GM18498 (cell line): Measurements from ENCODE around the gene HOXC5.
"Not testable (repeated sequence)": the region's sequence is repeated elsewhere in the genome, so short reads cannot be mapped to it uniquely, and the experiment has no call there.

Experiments
- ATAC-seq: cut with Tn5 transposase; IDR thresholded peaks from one replicate; pipeline ENCODE4 v1.9.1; 2021; ENCODE audit warnings: mild to moderate bottlenecking, moderate library complexity; ENCODE audit not compliant: unreplicated experiment

Gene HOXC5

DNA sequence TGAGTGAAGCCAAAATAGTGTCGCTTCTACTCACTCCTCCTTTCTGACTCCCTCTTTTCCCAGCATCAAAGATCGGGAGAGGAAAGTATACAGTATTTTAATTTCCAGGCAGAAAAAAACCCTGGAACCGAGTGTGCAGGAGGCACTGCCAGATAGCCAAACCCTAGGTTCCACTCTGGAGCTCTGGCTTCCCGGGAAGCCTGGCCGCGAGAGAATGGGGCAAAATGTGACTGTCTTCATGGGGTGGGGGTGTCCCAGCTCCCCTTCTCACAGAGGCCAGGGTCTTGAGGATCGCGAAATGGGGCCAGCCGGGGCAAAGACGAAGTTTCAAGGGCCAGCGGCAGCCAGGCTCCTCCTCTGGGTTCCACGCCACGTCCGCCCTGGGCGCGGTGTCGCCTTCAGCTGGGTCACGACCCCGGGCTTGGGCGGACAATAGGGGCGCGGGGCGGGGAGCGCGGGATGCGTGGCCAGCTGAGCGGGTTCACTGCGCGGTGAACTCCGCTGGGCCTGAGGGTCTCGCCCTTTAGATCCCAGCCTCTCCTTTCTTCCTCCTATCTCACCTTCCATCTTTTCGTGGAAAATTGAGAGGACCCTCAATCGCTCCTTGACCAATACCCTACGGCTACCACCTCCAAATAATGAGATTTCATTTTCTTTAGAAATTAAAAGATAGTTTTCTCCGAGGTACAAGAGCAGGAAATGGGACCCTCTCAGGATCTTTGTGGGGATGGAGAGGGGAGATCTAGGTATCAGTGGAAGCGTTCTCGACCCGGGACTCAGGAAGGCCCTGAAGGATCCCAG is 27.5 kb downstream of the HOXC5 start:
- ATAC-seq = no peak

DNA sequence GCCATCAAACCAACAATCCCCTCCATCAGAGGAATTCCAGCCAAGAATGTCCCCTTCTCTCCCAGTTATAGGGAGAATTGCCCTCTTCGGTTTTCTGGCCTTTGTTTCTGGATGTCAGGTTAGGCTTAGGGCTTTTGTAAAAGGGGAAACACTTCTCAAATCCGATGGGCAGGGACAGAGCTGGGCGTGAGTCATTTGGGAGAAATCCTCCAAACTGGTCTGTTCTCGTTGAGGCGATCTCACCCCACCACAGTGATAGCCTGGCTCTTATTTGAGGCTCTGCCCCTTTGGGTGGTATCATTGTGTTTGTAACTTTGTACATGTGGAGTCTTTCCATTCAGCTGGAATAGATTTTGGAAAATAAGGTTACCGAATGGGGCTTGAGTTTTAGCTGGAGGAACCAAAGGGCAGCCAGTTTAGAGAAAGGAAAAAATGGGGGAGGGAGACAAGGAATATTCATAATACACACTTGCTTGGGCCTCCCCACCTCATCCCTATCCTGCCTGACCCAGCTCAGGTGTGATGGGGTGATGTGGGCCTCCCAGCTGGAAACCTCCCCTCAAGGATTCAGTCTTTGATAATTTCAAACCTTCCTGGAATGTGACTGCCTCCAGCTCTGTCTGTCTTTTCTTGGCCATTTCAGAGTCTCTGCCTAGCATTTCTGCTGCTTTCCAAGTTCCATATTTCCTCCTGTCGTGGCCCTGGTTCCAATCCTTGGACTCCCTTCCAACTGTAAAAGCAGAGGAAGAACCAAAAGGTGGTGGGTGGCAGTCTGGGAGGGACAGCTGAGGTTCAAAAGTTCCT is 28.3 kb downstream of the HOXC5 start:
- no peak for ATAC-seq

DNA sequence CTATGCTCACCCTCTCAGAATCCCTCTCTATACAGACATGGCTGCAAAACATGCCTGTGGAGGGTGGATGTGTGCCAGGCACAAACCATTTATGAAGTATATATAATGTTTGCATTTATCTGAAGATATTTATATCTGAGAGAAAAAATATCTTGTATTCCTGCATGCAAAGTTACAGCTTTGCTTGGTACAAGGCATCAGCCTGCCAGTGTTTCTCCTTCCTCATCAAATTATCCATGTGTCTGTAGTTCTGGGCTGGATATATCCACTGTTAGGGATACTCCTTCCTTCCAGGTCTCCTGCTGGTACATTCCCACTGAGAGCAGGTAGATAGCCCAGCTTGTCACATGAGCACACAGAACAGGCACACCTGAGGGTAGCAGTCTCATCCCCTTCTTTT is 32.8 kb downstream of the HOXC5 start:
- ATAC-seq = no peak

DNA sequence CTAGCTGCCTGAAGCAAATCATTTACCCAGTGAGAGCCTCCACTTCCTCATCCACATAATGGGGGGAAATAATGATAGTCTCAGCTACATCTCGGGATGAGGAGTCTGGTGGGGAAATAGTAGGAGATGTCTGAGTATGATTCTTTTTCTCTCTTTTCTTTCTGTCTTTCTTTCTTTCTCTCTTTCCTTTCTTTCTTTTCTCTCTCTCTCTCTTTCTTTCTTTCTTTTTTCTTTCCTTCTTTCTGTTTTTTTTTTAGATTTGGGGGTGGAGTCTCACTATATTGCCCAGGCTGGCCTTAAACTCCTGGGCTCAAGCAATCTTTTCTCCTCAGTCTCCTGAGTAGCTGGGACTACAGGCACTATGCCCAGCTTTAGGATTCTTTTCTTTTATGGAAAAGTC is 33.6 kb downstream of the HOXC5 start:
- no peak for ATAC-seq

DNA sequence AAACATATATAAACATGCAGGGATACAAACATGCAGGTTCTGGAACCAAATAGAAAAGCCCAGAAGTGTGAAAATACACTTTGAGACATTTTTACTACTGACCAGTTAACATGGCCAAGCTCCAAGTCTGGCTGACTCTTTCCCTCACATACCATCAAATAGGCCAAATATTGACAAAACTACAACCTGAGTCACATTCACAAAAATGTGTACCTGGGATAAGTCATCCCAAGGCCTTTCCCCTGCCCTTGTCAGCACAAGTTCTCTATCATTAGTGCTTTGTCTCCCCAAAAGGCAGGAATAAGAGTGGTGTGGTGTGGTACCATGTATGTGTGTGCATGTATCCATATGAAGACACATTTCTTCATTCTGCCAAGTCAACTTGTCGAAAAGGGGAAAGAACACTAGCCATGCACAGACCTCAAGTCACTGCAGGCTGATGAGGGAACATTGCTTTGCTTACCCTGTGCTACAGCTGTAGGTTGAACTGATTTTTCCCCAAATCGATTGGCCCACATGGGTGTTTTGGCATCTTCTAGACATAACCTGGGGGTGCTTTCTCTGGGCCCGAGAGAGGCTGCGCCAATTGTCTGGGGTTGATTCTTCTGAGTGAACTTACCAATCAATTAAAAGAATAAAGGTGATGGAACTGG is 35.7 kb downstream of the HOXC5 start:
- no peak for ATAC-seq

DNA sequence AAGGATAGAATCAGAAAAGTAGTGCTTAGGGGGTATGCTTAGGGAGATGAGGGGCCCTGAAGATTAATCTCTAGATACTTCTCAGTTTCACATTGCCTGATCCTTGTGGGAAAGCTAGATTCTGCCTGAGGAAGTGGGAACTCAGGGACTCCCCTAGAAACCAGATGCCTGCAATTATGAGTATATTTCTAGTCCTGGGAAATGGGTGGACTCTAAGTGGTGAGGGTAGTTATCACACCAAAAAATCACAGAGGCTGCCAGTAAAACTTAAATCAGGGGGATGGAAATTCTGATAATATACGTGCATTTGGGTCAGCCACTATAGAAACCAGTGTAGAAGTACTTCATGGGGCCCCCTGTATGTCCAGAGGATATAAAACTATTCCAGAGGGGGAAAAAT is 39.1 kb downstream of the HOXC5 start:
- no peak for ATAC-seq

DNA sequence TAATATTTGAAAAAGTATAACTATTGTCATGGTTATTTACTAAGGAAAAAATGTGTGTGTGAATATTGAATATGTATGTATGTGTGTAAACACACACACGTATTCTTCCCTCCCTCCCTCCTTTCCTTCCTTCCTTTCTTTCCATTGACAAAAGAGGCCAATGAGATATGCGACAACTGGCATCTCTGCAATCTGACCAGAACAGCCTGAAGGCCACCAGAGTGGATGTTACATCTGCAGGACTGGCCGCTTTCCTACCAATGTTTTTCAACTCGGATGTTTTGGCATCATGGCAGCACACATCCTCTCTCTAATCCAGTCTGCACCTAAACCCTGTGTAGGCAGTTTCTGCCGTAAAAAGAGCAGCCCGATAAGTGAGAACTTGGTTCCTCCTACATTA is 41.5 kb downstream of the HOXC5 start:
- no peak for ATAC-seq

DNA sequence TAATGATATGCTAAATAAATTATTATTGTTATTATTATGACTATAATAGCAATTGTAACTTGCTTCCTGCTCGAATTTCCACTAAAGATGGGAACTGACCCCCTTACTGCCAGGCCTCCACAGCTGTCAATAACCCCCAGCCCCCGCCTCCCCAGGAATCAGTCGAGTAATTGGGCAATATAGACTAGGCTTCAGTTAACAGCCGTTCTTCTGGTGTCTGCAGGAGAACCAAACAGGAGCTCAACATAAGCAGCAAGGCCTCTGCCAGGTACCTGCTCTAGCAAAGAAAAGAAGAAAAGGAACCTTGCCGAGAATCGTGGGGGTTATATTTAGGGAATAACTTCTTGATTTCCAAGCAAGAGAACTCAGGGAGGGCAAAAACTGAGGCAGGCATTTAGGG is 42.6 kb downstream of the HOXC5 start:
- no peak for ATAC-seq

DNA sequence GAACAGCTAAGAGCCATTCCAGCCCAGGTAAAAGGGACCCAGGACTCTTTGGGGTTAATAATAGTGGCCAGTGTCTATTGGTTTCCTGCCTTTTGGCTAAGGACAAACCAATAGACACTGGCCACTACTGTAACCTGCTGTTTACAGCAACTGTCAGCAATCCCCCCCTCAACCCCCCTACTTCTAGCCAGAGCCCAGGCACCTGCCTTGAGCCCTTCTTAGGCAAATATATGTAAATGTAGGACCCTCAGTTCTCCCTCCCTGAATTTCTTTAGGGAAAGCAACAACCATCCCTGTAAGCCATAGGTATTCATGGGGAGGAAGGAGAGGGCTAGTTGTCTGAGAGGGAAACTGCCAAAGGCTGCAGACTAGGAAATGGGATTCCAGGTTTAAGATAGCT is 43.1 kb downstream of the HOXC5 start:
- no peak for ATAC-seq

DNA sequence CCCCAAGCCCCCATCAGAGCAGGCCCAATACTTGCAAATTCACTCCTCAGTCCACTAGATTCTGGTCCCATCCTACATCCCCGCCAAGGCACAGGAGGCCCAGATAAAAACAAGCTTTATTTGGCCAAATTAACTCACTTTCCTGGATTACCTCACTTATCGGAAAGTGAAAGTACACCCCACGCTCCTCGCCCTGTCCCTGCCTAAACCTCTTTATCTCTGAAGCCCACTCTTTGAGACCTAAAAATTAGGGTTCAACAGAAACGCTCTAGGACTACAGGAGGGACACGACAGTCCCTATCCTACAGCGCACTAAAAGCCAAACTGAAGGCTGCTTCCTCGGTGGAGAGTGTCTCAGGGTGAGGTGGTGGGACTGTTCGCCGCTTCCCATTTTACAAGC is 45.0 kb downstream of the HOXC5 start:
- ATAC-seq = not testable (repeated sequence)

DNA sequence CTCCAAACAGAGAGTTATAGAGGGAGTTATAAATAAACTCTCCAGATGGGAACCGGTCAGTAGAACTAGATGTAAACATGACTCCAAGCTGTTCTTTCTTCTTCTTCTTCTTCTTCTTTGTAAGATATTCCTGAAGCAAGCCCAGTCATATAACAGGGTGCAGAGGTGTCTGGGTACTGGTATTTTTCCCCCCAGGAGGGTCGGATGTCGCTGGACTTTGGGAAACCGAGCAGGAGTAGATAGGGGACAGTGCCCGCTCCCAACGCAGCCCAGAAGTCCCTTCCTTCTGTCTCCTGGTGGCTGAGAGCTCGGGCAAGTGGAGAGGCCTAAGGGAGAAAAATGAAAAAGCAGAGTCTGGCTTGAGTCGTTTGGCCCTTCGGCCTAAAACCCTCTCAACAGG is 46.3 kb downstream of the HOXC5 start:
- not testable (repeated sequence) for ATAC-seq

DNA sequence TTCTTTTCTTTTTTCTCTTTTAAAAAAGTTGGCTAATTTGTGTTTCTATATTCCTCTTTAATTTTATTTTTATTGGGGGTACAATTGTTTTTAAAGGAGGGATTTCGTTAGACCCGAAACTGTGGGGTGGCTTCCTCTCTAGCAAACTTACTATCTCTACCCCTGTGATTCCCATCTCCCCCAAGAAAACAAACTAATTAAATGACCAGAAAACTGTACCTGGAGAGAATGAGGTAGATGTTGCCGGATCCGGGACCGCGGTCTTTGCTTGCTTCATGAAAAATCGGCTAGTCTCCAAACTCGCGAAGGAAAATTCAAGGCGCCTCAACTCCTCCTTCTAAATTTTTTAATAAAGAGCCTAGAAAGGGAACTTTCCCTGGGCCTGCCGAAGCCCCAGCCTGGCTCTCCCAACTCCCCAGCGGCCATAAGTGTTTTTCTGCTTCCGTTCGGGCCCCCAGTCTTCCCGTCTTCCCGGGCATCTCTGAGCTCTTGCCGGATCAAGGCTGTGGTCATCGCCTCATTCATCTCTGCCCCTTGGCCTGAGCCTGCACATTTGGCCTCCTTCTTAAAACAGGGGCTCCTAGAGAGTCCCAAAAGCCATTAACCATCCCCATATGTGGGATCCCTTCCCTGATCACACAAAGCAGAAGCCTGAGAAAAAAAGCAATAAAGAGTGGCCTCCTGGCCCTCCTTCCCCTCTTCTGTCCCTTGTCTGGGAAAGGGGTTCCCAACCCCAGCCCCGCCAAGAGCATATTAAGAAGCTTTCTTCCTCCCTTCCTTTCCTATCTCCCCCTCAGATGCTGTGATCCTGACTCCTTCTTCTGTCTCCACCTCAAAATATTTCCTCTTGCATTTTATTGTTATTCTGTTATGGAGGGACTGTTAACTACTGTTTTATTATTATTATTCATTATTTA is 47.4 kb downstream of the HOXC5 start:
- not testable (repeated sequence) for ATAC-seq

DNA sequence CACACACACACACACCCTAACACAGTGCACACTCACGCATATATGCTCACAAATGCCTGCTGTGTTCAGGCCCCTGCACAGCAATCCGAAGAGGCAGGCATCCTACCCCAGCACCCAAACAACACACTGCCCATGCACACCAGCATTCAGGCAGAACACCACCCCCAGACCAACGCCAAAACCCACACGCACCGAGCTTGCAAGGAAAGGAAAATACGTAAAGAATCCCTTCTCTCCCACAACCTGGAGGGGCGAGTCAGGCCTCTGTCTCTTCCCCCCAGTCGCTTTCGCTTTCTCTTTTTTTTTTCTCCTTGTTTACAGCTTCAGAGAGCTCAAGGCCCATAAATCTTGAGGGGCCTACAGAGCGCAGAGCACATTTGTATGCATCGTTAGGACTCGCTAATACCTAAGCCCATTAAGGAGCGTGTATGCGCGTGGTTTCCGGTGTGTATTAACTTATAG is 48.2 kb downstream of the HOXC5 start:
- ATAC-seq = not testable (repeated sequence)

DNA sequence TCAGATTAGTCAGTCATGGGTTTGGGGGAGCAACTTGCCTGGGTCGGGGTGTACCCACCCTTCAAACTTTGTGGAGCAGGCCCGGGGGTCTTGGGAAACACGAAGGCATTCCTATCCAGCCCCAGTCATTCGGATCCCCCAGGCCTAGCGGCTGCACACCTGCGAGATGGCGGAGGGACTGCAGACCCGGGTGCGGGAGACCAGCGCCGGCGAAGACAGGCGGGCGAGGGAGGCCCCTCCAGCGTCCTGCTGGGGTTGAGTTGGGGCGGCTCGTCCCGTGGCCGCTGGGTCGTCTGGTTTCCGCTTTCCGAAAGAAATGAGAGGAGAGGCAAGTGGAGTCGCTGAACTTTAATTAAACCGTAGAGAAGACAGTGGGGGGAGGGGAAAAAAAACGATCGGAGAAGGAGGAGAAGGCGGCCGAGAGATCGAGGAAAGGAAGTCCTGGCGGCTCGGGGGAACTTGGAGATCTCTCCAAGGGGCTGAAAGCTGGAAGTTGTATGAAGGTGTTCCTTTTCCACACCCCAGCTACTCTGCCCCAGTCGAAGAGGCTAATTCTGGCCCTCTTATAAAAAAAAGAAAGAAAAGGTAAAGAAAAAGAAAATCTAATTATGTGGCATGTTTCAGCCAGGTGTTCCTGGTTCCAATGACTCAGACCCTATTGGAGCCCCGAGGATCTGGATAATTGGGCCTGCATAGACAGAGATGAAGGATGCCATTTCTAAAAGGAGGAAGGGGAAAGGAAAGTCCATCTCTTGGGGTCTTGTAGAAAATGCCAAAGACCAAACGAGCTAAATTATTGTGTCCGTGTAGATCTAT is 48.9 kb downstream of the HOXC5 start:
- not testable (repeated sequence) for ATAC-seq

DNA sequence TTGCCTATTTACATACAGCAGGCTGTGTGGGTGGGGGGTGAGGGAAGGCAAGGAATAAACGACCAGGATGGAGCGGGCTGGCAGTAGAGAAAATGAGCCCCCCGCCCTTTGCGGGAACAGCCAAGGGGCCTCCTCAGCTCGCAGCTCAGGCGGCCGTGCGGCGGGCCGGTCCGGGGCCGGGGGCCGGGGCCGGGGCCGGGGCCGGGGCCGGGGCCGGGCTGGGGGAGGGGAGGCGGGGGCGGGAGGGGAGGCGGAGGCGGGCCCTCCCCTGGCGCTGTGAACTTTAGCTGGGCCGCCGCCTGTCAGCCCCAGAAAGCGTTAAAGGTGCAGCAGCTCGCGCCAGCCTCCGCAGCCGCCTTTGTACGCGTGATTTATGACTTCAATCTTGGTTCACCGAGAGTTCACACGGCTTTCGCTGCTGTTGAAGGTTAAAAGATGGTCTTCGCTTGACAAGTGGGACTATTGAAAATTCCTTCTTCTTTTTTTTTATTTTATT is 49.6 kb downstream of the HOXC5 start:
- no peak for ATAC-seq
